Mucosa of stomach (tissue), 1 donor: ENCODE measurements around the gene GPRIN3.
A peak's percentile ranks its signal among the peaks of the same experiment; 100 is the strongest.

Source experiments
- H3K27me3 ChIP-seq: one replicate; pipeline ENCODE4 v1.7.0; 2013; ENCODE audit warnings: mild to moderate bottlenecking, low read length; ENCODE audit not compliant: control insufficient read depth, insufficient read depth
- H3K36me3 ChIP-seq: one replicate; pipeline ENCODE4 v1.7.0; 2013; ENCODE audit warnings: low read length; ENCODE audit not compliant: control insufficient read depth, insufficient read depth
- H3K4me1 ChIP-seq: one replicate; pipeline ENCODE4 v1.7.0; 2013; ENCODE audit warnings: mild to moderate bottlenecking, low read length; ENCODE audit not compliant: control insufficient read depth, insufficient read depth
- H3K4me3 ChIP-seq: one replicate; pipeline ENCODE4 v1.7.0; 2013; ENCODE audit warnings: low read length
- H3K9ac ChIP-seq: one replicate; pipeline ENCODE4 v1.7.0; 2013; ENCODE audit warnings: mild to moderate bottlenecking, low read length, moderate library complexity
- H3K9me3 ChIP-seq: one replicate; pipeline ENCODE4 v1.7.0; 2013; ENCODE audit warnings: mild to moderate bottlenecking, low read length, moderate library complexity; ENCODE audit not compliant: control insufficient read depth
- donor health status: Pancreatic carcinoma.

The GPRIN3 gene

GRCh38 chr4:89251396-89251795 is 56.2 kb downstream of the GPRIN3 start:
- H3K4me1 ChIP-seq, result peaks cover 4% of the 10 kb centered on the region
- no peaks in the 10 kb centered on the region for H3K27me3 ChIP-seq
- no peaks in the 10 kb centered on the region for H3K36me3 ChIP-seq
- no peak overlapping the region for H3K4me3 ChIP-seq
- H3K9me3 ChIP-seq, result no peaks in the 10 kb centered on the region
- H3K9ac ChIP-seq, result no peak overlapping the region

GRCh38 chr4:89249716-89250361 is 57.8 kb downstream of the GPRIN3 start:
- peaks cover 1% of the 10 kb centered on the region for H3K4me1 ChIP-seq
- no peak overlapping the region for H3K9ac ChIP-seq
- H3K9me3 ChIP-seq, result no peaks in the 10 kb centered on the region
- H3K27me3 ChIP-seq, result no peaks in the 10 kb centered on the region
- no peak overlapping the region for H3K4me3 ChIP-seq
- H3K36me3 ChIP-seq, result no peaks in the 10 kb centered on the region

DNA sequence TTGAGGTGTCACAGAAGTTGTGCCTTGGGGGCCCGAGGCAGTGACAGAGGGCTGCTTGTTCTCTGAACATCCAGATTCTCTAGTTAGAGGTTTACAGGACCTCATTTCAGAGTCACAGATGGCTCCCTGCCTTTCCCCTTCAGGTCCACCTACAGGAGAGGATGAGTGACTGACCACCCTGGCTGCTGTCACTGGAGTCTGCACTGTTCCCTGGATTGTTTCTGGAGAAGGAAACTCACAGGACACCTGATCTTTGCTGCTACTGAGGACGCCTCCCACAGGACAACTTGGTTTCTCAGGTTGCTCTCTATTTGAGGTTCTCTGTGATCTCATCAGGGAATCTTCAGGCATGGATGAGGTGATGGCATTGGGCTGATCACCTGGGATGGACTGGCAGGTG is 58.3 kb downstream of the GPRIN3 start:
- H3K27me3 ChIP-seq, result no peaks in the 10 kb centered on the region
- H3K9me3 ChIP-seq, result no peaks in the 10 kb centered on the region
- no peak overlapping the region for H3K4me3 ChIP-seq
- H3K36me3 ChIP-seq, result no peaks in the 10 kb centered on the region
- no peaks in the 10 kb centered on the region for H3K4me1 ChIP-seq
- H3K9ac ChIP-seq, result no peak overlapping the region

GRCh38 chr4:89248879-89249281 is 58.7 kb downstream of the GPRIN3 start:
- no peaks in the 10 kb centered on the region for H3K4me1 ChIP-seq
- no peaks in the 10 kb centered on the region for H3K27me3 ChIP-seq
- H3K9ac ChIP-seq, result no peak overlapping the region
- H3K4me3 ChIP-seq, result no peak overlapping the region
- H3K9me3 ChIP-seq, result no peaks in the 10 kb centered on the region
- no peaks in the 10 kb centered on the region for H3K36me3 ChIP-seq

GRCh38 chr4:89247951-89248350 is 59.6 kb downstream of the GPRIN3 start:
- Histone ChIP-seq H3K27me3 (no peaks in the 10 kb centered on the region), H3K4me1 (no peaks in the 10 kb centered on the region), H3K9ac (no peak overlapping the region), H3K9me3 (no peaks in the 10 kb centered on the region), H3K4me3 (no peak overlapping the region), H3K36me3 (no peaks in the 10 kb centered on the region)

GRCh38 chr4:89245459-89245858 is 62.1 kb downstream of the GPRIN3 start:
- H3K4me3 ChIP-seq, result no peak overlapping the region
- H3K36me3 ChIP-seq, result no peaks in the 10 kb centered on the region
- no peak overlapping the region for H3K9ac ChIP-seq
- H3K9me3 ChIP-seq, result no peaks in the 10 kb centered on the region
- H3K27me3 ChIP-seq, result no peaks in the 10 kb centered on the region
- H3K4me1 ChIP-seq, result no peaks in the 10 kb centered on the region

- no peaks in the 10 kb centered on the region for H3K4me1 ChIP-seq
- H3K36me3 ChIP-seq, result no peaks in the 10 kb centered on the region
- no peak overlapping the region for H3K9ac ChIP-seq
- H3K27me3 ChIP-seq, result no peaks in the 10 kb centered on the region
- H3K4me3 ChIP-seq, result no peak overlapping the region
- H3K9me3 ChIP-seq, result no peaks in the 10 kb centered on the region
Measured at GRCh38 chr4:89243733-89244252, 63.8 kb downstream of the GPRIN3 start.

- H3K4me3 ChIP-seq, result no peak overlapping the region
- H3K9ac ChIP-seq, result no peak overlapping the region
- H3K4me1 ChIP-seq, result no peaks in the 10 kb centered on the region
- no peaks in the 10 kb centered on the region for H3K36me3 ChIP-seq
- no peaks in the 10 kb centered on the region for H3K27me3 ChIP-seq
- H3K9me3 ChIP-seq, result no peaks in the 10 kb centered on the region
Measured at GRCh38 chr4:89242864-89243732, 64.5 kb downstream of the GPRIN3 start.

DNA sequence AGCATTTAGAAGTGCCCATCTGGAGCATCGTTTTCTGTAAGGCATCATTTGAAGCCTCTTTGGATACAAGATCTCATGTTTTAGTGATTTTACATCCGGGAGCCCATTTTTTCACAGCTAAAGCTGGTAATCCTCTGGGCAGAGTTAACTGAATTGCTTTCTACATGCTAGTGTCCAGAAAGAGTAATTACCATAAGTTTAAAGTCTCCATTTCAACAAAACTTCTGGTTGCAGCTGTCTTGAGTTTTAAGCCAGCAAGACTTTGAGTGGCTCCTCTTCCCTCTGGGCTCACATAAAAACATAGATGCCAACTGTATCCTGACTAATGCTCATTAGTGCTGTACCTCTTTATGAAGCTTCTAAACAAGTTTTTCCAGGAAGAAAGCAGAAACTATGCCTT is 65.4 kb downstream of the GPRIN3 start:
- H3K4me3 ChIP-seq, result no peak overlapping the region
- H3K9me3 ChIP-seq, result no peaks in the 10 kb centered on the region
- H3K27me3 ChIP-seq, result no peaks in the 10 kb centered on the region
- H3K4me1 ChIP-seq, result no peaks in the 10 kb centered on the region
- H3K9ac ChIP-seq, result no peak overlapping the region
- H3K36me3 ChIP-seq, result no peaks in the 10 kb centered on the region

DNA sequence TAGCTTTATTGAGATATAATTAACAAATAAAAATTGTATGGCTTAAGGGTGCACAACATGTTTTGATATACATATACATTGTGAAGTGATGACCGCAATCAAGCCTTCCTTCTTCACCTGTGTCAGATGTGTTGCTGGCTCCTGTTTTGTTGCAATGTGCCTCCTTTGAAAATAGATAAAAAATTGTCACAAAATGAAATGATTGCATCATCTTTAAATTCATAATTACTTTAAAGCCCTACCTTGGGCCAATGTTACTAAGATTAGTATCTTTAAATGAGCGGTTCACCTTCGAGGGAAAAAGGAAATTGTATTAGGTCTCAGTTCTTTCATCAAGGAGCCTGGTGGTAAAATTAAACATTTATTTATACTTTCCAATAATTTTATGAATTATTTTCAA is 77.3 kb downstream of the GPRIN3 start:
- Histone ChIP-seq H3K9me3 (no peaks in the 10 kb centered on the region), H3K9ac (no peak overlapping the region), H3K36me3 (no peaks in the 10 kb centered on the region), H3K4me1 (no peaks in the 10 kb centered on the region), H3K27me3 (no peaks in the 10 kb centered on the region), H3K4me3 (no peak overlapping the region)

GRCh38 chr4:89226665-89227574 is 80.7 kb downstream of the GPRIN3 start:
- Histone ChIP-seq H3K9ac (peak overlapping the region; percentile 12), H3K36me3 (no peaks in the 10 kb centered on the region), H3K9me3 (no peaks in the 10 kb centered on the region), H3K4me3 (no peak overlapping the region), H3K27me3 (no peaks in the 10 kb centered on the region), H3K4me1 (no peaks in the 10 kb centered on the region)
